ENCODE data around the gene ZDHHC20. TPM values are rescaled to one million over a fixed set of nuclear protein-coding genes. Genes with fewer than 3 reads are reported as not detected.

ZDHHC20 gene
- total RNA-seq, 1 donor from 2014 or later = 50.6 TPM

DNA sequence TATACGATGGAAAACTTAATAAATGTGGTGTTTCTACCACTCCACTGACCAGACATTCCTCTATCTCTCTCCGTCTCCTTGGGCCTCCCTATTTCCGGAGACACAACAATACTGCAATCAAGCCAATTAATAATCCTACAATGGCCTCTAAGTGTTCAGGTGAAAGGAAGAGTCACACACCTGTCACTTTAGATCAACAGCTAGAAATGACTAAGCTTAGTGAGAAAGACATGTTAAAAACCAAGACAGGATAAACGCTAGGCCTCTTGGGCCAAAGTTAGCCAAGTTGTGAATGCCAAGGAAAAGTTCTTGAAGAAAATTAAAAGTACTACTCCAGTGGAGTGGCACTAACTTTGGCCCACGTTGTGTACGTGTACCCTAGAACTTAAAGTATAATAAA is 22.5 kb downstream of the ZDHHC20 start:
- TF ChIP-seq, protein P1, sequence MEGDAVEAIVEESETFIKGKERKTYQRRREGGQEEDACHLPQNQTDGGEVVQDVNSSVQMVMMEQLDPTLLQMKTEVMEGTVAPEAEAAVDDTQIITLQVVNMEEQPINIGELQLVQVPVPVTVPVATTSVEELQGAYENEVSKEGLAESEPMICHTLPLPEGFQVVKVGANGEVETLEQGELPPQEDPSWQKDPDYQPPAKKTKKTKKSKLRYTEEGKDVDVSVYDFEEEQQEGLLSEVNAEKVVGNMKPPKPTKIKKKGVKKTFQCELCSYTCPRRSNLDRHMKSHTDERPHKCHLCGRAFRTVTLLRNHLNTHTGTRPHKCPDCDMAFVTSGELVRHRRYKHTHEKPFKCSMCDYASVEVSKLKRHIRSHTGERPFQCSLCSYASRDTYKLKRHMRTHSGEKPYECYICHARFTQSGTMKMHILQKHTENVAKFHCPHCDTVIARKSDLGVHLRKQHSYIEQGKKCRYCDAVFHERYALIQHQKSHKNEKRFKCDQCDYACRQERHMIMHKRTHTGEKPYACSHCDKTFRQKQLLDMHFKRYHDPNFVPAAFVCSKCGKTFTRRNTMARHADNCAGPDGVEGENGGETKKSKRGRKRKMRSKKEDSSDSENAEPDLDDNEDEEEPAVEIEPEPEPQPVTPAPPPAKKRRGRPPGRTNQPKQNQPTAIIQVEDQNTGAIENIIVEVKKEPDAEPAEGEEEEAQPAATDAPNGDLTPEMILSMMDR (IDR thresholded peaks at IDR 0.05) = no peak
- Mint-ChIP-seq H3K36me3 (ENCODE audit: unreplicated experiment) (peaks cover 11% of the 10 kb centered on the region), H3K4me3 (ENCODE audit: unreplicated experiment) (no peak overlapping the region), H3K4me1 (ENCODE audit: unreplicated experiment) (peaks cover 24% of the 10 kb centered on the region), H3K27me3 (ENCODE audit: unreplicated experiment) (no peaks in the 10 kb centered on the region), H3K27ac (ENCODE audit: unreplicated experiment) (no peak overlapping the region), H3K9me3 (ENCODE audit: unreplicated experiment) (peaks cover 17% of the 10 kb centered on the region)
- no peak for DNase-seq (ENCODE audit: extremely low spot score, unreplicated experiment)

DNA sequence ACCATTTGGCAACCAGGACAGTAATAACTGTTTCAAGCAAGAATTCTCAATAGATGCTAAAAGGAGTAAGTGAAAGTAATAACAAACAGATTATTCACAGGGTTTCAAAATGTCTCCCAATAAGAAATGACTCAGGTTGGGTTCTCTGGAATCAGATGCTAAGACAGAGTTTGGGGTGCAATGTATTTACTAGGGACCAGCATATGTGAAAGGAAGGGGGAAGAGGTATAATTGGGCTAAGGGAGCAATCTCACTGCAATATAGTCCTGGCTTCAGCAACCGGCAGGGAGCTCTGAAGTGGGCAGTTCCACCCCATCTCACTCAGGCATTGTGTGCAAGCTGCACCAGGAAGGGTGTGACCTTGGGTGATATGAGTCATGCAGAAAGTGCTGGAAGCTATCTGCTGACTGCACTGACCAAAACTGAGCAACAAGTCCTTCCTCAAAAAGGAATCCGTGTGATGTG is 23.4 kb downstream of the ZDHHC20 start:
- peaks cover 11% of the 10 kb centered on the region for H3K36me3 Mint-ChIP-seq (ENCODE audit: unreplicated experiment)
- no peak for DNase-seq (ENCODE audit: extremely low spot score, unreplicated experiment)
- H3K27me3 Mint-ChIP-seq (ENCODE audit: unreplicated experiment) = no peaks in the 10 kb centered on the region
- peak overlapping the region; percentile 39 for H3K4me3 Mint-ChIP-seq (ENCODE audit: unreplicated experiment)
- H3K27ac Mint-ChIP-seq (ENCODE audit: unreplicated experiment) = peak overlapping the region; percentile 81
- TF ChIP-seq, protein P1 (IDR thresholded peaks at IDR 0.05) = no peak
- peaks cover 25% of the 10 kb centered on the region for H3K4me1 Mint-ChIP-seq (ENCODE audit: unreplicated experiment)
- peaks cover 17% of the 10 kb centered on the region for H3K9me3 Mint-ChIP-seq (ENCODE audit: unreplicated experiment)

DNA sequence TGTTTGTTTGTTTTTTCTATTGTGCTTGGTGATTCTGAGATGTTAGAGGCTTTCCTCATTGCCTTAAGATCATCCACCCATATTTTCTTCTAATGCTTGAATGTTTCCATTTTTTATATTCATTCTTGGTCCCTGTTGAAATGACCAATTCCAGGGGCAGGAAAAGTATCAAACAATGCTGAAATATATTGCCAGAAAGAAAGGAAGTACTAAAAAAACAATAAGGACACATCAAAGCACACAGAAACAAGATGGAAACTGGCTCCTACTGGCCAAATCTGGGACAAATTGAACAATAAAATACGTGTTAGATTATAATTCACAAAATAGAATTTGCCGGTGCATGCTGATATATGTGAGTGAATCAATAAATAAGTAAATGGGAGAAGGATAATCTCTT is 23.9 kb downstream of the ZDHHC20 start:
- Mint-ChIP-seq H3K27ac (ENCODE audit: unreplicated experiment) (peak overlapping the region; percentile 81), H3K4me3 (ENCODE audit: unreplicated experiment) (peak overlapping the region; percentile 39), H3K4me1 (ENCODE audit: unreplicated experiment) (peaks cover 25% of the 10 kb centered on the region), H3K9me3 (ENCODE audit: unreplicated experiment) (peaks cover 18% of the 10 kb centered on the region), H3K27me3 (ENCODE audit: unreplicated experiment) (no peaks in the 10 kb centered on the region), H3K36me3 (ENCODE audit: unreplicated experiment) (peaks cover 11% of the 10 kb centered on the region)
- TF ChIP-seq, protein P1 (IDR thresholded peaks at IDR 0.05) = no peak
- DNase-seq (ENCODE audit: extremely low spot score, unreplicated experiment) = no peak

DNA sequence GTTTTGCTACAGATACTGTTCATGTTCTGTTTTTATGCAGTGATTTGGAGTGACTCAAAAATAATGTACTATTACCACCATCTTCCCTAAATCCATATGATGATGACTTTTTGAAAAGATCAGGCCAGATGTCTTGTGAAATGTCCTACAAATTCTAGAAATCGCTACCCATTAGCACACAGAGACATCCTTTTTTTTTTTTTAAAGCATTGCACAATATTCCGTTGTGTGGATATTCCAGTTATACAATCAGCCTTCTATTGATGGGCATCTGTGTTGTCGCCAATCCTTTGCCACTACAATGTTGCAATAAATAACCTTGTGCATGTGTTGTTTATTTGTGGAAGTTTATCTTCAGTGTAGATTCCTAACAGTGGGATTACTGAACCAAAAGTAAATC is 24.5 kb downstream of the ZDHHC20 start:
- Mint-ChIP-seq H3K4me3 (ENCODE audit: unreplicated experiment) (no peak overlapping the region), H3K27ac (ENCODE audit: unreplicated experiment) (peak overlapping the region; percentile 81), H3K27me3 (ENCODE audit: unreplicated experiment) (no peaks in the 10 kb centered on the region), H3K36me3 (ENCODE audit: unreplicated experiment) (peaks cover 16% of the 10 kb centered on the region), H3K4me1 (ENCODE audit: unreplicated experiment) (peaks cover 25% of the 10 kb centered on the region), H3K9me3 (ENCODE audit: unreplicated experiment) (peaks cover 24% of the 10 kb centered on the region)
- TF ChIP-seq, protein P1 (IDR thresholded peaks at IDR 0.05) = no peak
- DNase-seq (ENCODE audit: extremely low spot score, unreplicated experiment) = no peak

DNA sequence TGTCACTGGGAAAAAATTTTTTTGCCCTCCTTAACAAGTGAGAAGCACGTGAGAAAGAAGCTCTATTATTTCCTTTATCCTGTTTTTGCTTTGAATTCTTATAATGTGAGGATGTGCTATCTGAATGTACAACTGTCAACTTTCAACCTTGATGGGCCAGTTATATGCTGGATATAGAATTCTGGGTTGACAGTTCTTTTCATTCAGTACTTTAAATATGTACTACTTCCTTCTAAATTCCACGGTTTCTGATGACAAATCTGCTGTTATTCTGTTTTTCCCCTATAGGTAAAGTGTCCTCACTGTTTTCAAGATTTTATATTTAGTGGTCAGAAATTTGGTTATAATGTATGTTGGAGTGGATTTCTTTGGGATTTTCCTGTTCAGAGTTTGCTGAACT is 29.9 kb downstream of the ZDHHC20 start:
- DNase-seq (ENCODE audit: extremely low spot score, unreplicated experiment) = no peak
- peaks cover 14% of the 10 kb centered on the region for H3K9me3 Mint-ChIP-seq (ENCODE audit: unreplicated experiment)
- TF ChIP-seq, protein P1 (IDR thresholded peaks at IDR 0.05) = no peak
- H3K27me3 Mint-ChIP-seq (ENCODE audit: unreplicated experiment) = no peaks in the 10 kb centered on the region
- H3K36me3 Mint-ChIP-seq (ENCODE audit: unreplicated experiment) = peaks cover 9% of the 10 kb centered on the region
- H3K4me3 Mint-ChIP-seq (ENCODE audit: unreplicated experiment) = no peak overlapping the region
- H3K27ac Mint-ChIP-seq (ENCODE audit: unreplicated experiment) = no peak overlapping the region
- peaks cover 3% of the 10 kb centered on the region for H3K4me1 Mint-ChIP-seq (ENCODE audit: unreplicated experiment)
